ENCODE data around the gene NDUFAF7.
"Not testable (repeated sequence)": the region's sequence is repeated elsewhere in the genome, so short reads cannot be mapped to it uniquely, and the experiment has no call there.

NDUFAF7 gene

GRCh38 chr2:37191747-37192146 lies 39.7 kb upstream of the NDUFAF7 start (continued):
- no peak for TF ChIP-seq ZC3H10 (CRISPR knock-in tag; IDR thresholded peaks at IDR 0.05)
- no peak for TF ChIP-seq CSRNP3 (CRISPR knock-in tag; IDR thresholded peaks at IDR 0.05)
- no peak for TF ChIP-seq OSR1 (CRISPR knock-in tag; IDR thresholded peaks at IDR 0.05)
- no peak for TF ChIP-seq PPARA (CRISPR knock-in tag; IDR thresholded peaks at IDR 0.05; ENCODE audit: borderline replicate concordance)
- TF ChIP-seq RARB (CRISPR knock-in tag; IDR thresholded peaks at IDR 0.05): no peak

DNA sequence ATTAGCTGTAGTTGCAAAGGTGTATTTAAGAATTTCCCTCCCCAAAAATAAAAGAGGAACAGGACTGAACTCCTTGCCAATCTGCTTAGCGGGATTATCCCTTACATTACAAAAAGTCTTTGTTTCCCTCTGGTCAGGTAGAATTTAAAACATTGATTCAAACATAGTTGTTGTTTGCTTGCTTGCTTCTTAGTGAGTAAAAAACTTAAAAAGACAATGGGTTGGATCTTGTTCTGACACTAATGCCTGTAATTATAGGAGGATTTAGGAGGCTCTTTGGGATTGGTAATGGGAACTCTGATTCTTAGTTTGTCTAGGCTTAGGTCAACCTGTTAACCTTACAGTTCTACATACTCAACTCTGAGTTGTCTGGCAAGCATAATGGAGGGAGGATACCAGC lies 38.9 kb upstream of the NDUFAF7 start:
- no peak for TF ChIP-seq RARB (CRISPR knock-in tag; IDR thresholded peaks at IDR 0.05)
- TF ChIP-seq ZNF70 (CRISPR knock-in tag; IDR thresholded peaks at IDR 0.05): no peak
- no peak for TF ChIP-seq PATZ1 (CRISPR knock-in tag; IDR thresholded peaks at IDR 0.05; ENCODE audit: borderline replicate concordance)
- TF ChIP-seq, protein P1, sequence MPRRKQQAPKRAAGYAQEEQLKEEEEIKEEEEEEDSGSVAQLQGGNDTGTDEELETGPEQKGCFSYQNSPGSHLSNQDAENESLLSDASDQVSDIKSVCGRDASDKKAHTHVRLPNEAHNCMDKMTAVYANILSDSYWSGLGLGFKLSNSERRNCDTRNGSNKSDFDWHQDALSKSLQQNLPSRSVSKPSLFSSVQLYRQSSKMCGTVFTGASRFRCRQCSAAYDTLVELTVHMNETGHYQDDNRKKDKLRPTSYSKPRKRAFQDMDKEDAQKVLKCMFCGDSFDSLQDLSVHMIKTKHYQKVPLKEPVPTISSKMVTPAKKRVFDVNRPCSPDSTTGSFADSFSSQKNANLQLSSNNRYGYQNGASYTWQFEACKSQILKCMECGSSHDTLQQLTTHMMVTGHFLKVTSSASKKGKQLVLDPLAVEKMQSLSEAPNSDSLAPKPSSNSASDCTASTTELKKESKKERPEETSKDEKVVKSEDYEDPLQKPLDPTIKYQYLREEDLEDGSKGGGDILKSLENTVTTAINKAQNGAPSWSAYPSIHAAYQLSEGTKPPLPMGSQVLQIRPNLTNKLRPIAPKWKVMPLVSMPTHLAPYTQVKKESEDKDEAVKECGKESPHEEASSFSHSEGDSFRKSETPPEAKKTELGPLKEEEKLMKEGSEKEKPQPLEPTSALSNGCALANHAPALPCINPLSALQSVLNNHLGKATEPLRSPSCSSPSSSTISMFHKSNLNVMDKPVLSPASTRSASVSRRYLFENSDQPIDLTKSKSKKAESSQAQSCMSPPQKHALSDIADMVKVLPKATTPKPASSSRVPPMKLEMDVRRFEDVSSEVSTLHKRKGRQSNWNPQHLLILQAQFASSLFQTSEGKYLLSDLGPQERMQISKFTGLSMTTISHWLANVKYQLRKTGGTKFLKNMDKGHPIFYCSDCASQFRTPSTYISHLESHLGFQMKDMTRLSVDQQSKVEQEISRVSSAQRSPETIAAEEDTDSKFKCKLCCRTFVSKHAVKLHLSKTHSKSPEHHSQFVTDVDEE (CRISPR knock-in tag; IDR thresholded peaks at IDR 0.05): no peak
- TF ChIP-seq, protein P2, sequence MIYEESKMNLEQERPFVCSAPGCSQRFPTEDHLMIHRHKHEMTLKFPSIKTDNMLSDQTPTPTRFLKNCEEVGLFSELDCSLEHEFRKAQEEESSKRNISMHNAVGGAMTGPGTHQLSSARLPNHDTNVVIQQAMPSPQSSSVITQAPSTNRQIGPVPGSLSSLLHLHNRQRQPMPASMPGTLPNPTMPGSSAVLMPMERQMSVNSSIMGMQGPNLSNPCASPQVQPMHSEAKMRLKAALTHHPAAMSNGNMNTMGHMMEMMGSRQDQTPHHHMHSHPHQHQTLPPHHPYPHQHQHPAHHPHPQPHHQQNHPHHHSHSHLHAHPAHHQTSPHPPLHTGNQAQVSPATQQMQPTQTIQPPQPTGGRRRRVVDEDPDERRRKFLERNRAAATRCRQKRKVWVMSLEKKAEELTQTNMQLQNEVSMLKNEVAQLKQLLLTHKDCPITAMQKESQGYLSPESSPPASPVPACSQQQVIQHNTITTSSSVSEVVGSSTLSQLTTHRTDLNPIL (CRISPR knock-in tag; IDR thresholded peaks at IDR 0.05; ENCODE audit: low read depth): no peak
- no peak for TF ChIP-seq BACH2 (CRISPR knock-in tag; IDR thresholded peaks at IDR 0.05; ENCODE audit: borderline replicate concordance)
- no peak for TF ChIP-seq CSRNP3 (CRISPR knock-in tag; IDR thresholded peaks at IDR 0.05)
- TF ChIP-seq TOX (CRISPR knock-in tag; IDR thresholded peaks at IDR 0.05; ENCODE audit: borderline replicate concordance): no peak
- TF ChIP-seq, protein P3, sequence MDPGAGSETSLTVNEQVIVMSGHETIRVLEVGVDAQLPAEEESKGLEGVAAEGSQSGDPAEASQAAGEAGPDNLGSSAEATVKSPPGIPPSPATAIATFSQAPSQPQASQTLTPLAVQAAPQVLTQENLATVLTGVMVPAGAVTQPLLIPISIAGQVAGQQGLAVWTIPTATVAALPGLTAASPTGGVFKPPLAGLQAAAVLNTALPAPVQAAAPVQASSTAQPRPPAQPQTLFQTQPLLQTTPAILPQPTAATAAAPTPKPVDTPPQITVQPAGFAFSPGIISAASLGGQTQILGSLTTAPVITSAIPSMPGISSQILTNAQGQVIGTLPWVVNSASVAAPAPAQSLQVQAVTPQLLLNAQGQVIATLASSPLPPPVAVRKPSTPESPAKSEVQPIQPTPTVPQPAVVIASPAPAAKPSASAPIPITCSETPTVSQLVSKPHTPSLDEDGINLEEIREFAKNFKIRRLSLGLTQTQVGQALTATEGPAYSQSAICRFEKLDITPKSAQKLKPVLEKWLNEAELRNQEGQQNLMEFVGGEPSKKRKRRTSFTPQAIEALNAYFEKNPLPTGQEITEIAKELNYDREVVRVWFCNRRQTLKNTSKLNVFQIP (CRISPR knock-in tag; IDR thresholded peaks at IDR 0.05; ENCODE audit: borderline replicate concordance, low read depth): no peak
- no peak for TF ChIP-seq ZC3H10 (CRISPR knock-in tag; IDR thresholded peaks at IDR 0.05)
- TF ChIP-seq ZFP30 (CRISPR knock-in tag; IDR thresholded peaks at IDR 0.05): no peak
- TF ChIP-seq ISL1 (CRISPR knock-in tag; IDR thresholded peaks at IDR 0.05): no peak
- TF ChIP-seq ZNF565 (CRISPR knock-in tag; conservative IDR thresholded peaks at IDR 0.05; ENCODE audit: low read depth): no peak
- TF ChIP-seq SNAI2 (CRISPR knock-in tag; IDR thresholded peaks at IDR 0.05): no peak
- no peak for TF ChIP-seq GLIS3 (CRISPR knock-in tag; IDR thresholded peaks at IDR 0.05)
- ATAC-seq: no peak

DNA sequence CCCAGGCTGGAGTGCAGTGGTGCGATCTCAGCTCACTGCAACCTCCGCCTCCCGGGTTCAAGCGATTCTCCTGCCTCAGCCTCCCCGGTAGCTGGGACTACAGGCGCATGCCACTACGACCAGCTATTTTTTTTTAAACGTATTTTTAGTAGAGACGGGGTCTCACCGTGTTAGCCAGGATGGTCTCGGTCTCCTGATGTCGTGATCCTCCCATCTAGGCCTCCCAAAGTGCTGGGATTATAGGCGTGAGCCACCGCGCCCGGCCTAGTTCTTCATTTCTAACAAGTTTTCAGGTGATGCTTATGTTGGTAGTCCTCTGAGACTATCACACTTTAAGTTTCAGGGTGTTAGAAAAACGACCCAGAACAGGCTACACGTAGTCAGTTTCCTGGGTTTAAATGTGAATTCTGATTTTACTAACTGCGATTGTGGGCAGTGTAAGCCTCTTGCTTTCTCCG lies 35.6 kb upstream of the NDUFAF7 start:
- not testable (repeated sequence) for ATAC-seq
- TF ChIP-seq ISL1 (CRISPR knock-in tag; IDR thresholded peaks at IDR 0.05): 0 out of 2 replicates have a peak, but pooled peaks have one; percentile 7

All from SK-N-SH treated with all-trans-retinoic acid at 6 μM for 48 hours (cell line).